ENCODE measurements around the gene SBNO1.
"Not testable (repeated sequence)": the region's sequence is repeated elsewhere in the genome, so short reads cannot be mapped to it uniquely, and the experiment has no call there.

Gene SBNO1

GRCh38 chr12:123319273-123319672 lies 45.4 kb downstream of the SBNO1 start:
- no peak for DNase-seq (ENCODE audit: low read depth)
- no peak for TF ChIP-seq CTCF (IDR thresholded peaks at IDR 0.05; ENCODE audit: control insufficient read depth, insufficient read depth, low read depth, low read length, missing control alignments)

GRCh38 chr12:123313046-123313445 lies 51.6 kb downstream of the SBNO1 start:
- not testable (repeated sequence) for H3K4me3 ChIP-seq (ENCODE audit: control insufficient read depth, low read depth, low read length); DNase-seq (ENCODE audit: low read depth)

More at GRCh38 chr12:123319273-123319672, 45.4 kb downstream of the SBNO1 start:
- no peak overlapping the region for H3K4me3 ChIP-seq (ENCODE audit: control insufficient read depth, low read depth, low read length)

- no peak overlapping the region for H3K4me3 ChIP-seq (ENCODE audit: control insufficient read depth, low read depth, low read length)
Observed at GRCh38 chr12:123306200-123306599, 58.4 kb downstream of the SBNO1 start.

GRCh38 chr12:123305136-123305535 lies 59.5 kb downstream of the SBNO1 start:
- TF ChIP-seq CTCF (IDR thresholded peaks at IDR 0.05; ENCODE audit: control insufficient read depth, insufficient read depth, low read depth, low read length, missing control alignments) = no peak

More at GRCh38 chr12:123306200-123306599, 58.4 kb downstream of the SBNO1 start:
- no peak for TF ChIP-seq CTCF (IDR thresholded peaks at IDR 0.05; ENCODE audit: control insufficient read depth, insufficient read depth, low read depth, low read length, missing control alignments)
- no peak for DNase-seq (ENCODE audit: low read depth)

GRCh38 chr12:123293178-123293760 lies 71.4 kb downstream of the SBNO1 start:
- DNase-seq (ENCODE audit: low read depth) = no peak
- no peak overlapping the region for H3K4me3 ChIP-seq (ENCODE audit: control insufficient read depth, low read depth, low read length)
- TF ChIP-seq CTCF (IDR thresholded peaks at IDR 0.05; ENCODE audit: control insufficient read depth, insufficient read depth, low read depth, low read length, missing control alignments) = no peak

More at GRCh38 chr12:123305136-123305535, 59.5 kb downstream of the SBNO1 start:
- DNase-seq (ENCODE audit: low read depth) = no peak
- no peak overlapping the region for H3K4me3 ChIP-seq (ENCODE audit: control insufficient read depth, low read depth, low read length)

- DNase-seq (ENCODE audit: low read depth) = no peak
Observed at GRCh38 chr12:123289911-123290310, 74.7 kb downstream of the SBNO1 start.

More at GRCh38 chr12:123289911-123290310, 74.7 kb downstream of the SBNO1 start:
- no peak for TF ChIP-seq CTCF (IDR thresholded peaks at IDR 0.05; ENCODE audit: control insufficient read depth, insufficient read depth, low read depth, low read length, missing control alignments)
- no peak overlapping the region for H3K4me3 ChIP-seq (ENCODE audit: control insufficient read depth, low read depth, low read length)
